ENCODE data around the gene CELF2.
"Not testable (repeated sequence)": the region's sequence is repeated elsewhere in the genome, so short reads cannot be mapped to it uniquely, and the experiment has no call there.

CELF2 gene

DNA sequence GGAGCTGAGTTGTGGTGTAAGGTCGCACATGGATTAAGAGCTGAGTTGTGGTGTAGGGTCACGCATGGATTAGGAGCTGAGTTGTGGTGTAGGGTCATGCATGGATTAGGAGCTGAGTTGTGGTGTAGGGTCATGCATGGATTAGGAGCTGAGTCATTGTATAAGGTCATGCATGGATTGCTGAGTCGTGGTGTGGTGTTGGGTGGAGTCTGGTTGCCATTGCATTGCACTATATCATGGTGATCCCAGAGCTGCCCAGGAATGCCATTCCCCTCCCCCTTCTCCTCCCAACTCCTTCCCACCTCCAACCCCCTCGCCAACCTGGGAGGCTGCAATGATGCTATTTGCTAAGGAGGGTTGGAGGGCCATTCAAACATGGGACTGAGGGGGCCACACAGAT lies 349.2 kb downstream of the CELF2 start:
- not testable (repeated sequence) for H3K27ac ChIP-seq (ENCODE audit: low read depth, low read length); H3K9me3 ChIP-seq (ENCODE audit: control insufficient read depth, insufficient read depth, low read depth, low read length); H3K27me3 ChIP-seq (ENCODE audit: control insufficient read depth, insufficient read depth, low read length); H3K4me3 ChIP-seq (ENCODE audit: low read depth, low read length); H3K9ac ChIP-seq (ENCODE audit: low read length); H3K36me3 ChIP-seq (ENCODE audit: control insufficient read depth, insufficient read depth, low read length); H3K4me1 ChIP-seq (ENCODE audit: control insufficient read depth, insufficient read depth, low read length)

DNA sequence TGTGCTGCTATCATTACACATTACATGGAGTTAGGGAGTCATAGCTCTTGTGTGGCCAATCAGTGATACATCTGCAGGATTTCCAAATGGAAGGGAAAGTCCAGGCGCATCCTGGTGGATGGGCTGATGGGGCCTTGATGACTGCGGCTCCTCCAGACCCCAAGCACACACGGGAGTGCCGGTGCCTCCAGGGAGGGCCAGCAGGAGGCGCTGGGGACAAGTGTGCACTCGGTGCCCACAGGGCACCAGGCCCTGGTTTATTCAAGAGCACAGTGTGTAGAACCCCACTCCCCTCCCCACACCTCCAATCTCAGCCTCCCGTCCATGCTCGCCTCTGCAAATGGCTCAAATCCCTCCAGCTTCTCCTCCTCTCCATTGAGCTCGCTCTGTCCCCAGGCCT lies 349.8 kb downstream of the CELF2 start:
- Histone ChIP-seq H3K9ac (ENCODE audit: low read length) (no peak overlapping the region), H3K27ac (ENCODE audit: low read depth, low read length) (no peak overlapping the region), H3K27me3 (ENCODE audit: control insufficient read depth, insufficient read depth, low read length) (no peaks in the 10 kb centered on the region), H3K36me3 (ENCODE audit: control insufficient read depth, insufficient read depth, low read length) (no peaks in the 10 kb centered on the region), H3K4me3 (ENCODE audit: low read depth, low read length) (no peak overlapping the region), H3K4me1 (ENCODE audit: control insufficient read depth, insufficient read depth, low read length) (no peaks in the 10 kb centered on the region), H3K9me3 (ENCODE audit: control insufficient read depth, insufficient read depth, low read depth, low read length) (no peaks in the 10 kb centered on the region)

DNA sequence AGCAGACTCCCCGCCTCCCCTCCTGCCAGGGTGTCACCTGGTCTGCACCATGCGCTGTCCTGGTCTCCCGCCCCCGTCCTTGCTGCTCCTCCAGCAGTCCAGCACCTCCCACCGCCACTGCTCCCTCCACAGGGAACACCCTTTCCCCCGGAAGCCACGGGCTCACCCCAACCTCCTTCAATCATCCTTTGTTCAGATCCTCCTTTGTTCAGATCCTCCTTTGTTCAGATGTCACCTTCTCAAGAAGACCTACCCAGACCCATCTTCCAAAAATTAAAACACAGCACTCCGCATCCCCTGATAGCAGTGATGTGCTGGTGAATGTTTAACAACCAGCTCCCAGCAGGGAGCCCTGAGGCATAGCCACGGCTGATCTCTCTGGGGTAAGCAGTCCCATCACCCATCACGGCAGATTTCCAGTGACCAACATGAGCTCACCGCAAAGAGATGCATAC lies 356.1 kb downstream of the CELF2 start:
- Histone ChIP-seq H3K27me3 (ENCODE audit: control insufficient read depth, insufficient read depth, low read length) (no peaks in the 10 kb centered on the region), H3K9me3 (ENCODE audit: control insufficient read depth, insufficient read depth, low read depth, low read length) (no peaks in the 10 kb centered on the region), H3K4me3 (ENCODE audit: low read depth, low read length) (no peak overlapping the region), H3K36me3 (ENCODE audit: control insufficient read depth, insufficient read depth, low read length) (no peaks in the 10 kb centered on the region), H3K4me1 (ENCODE audit: control insufficient read depth, insufficient read depth, low read length) (peaks cover 6% of the 10 kb centered on the region; the same call in 1 of the 2 replicates), H3K9ac (ENCODE audit: low read length) (no peak overlapping the region), H3K27ac (ENCODE audit: low read depth, low read length) (no peak overlapping the region)

DNA sequence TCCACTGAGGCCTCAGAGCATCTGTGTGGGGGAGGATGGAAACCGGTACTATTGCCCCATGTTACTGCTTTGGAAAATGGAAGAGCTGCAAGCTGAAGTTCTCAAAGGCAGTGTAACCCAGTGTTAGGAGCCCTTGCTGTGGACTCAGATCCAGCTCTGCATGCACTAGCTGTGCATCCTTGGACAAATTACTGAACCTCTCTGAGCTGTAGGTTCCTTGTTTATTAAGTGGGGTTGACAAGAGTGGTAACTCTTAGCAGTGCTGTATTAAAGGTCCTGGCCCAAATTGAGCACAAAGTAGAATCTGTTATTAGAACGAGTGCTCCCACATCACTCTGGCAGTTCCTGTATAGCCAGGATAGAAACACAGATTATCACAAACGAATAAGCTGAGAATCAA lies 359.6 kb downstream of the CELF2 start:
- Histone ChIP-seq H3K27me3 (ENCODE audit: control insufficient read depth, insufficient read depth, low read length) (no peaks in the 10 kb centered on the region), H3K36me3 (ENCODE audit: control insufficient read depth, insufficient read depth, low read length) (no peaks in the 10 kb centered on the region), H3K27ac (ENCODE audit: low read depth, low read length) (no peak overlapping the region), H3K9ac (ENCODE audit: low read length) (no peak overlapping the region), H3K4me3 (ENCODE audit: low read depth, low read length) (no peak overlapping the region), H3K9me3 (ENCODE audit: control insufficient read depth, insufficient read depth, low read depth, low read length) (no peaks in the 10 kb centered on the region), H3K4me1 (ENCODE audit: control insufficient read depth, insufficient read depth, low read length) (peaks cover 6% of the 10 kb centered on the region; the same call in 1 of the 2 replicates)

DNA sequence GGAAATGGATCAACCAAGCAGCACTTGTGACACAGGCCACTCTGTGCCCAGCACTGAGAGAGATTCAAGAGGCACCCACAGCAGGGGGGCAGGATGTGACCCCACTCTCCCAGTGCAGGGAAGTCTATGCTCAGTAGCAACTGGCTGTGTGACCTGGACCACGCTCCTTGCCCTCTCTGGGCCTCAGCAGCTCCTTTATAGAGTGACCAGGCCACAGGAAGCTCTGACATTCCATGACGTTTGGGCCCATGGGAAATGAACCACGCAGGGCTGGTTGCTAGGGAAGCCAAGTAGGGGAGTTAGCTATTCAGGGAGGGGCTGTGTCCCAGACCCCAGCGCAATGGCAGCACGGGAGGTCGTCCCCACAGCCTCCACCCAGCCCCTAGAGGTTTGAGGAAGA lies 361.2 kb downstream of the CELF2 start:
- no peak overlapping the region for H3K27ac ChIP-seq (ENCODE audit: low read depth, low read length)
- H3K36me3 ChIP-seq (ENCODE audit: control insufficient read depth, insufficient read depth, low read length) = no peaks in the 10 kb centered on the region
- peaks cover 1% of the 10 kb centered on the region; the same call in 1 of the 2 replicates for H3K4me1 ChIP-seq (ENCODE audit: control insufficient read depth, insufficient read depth, low read length)
- no peak overlapping the region for H3K9ac ChIP-seq (ENCODE audit: low read length)
- H3K4me3 ChIP-seq (ENCODE audit: low read depth, low read length) = no peak overlapping the region
- 0 out of 2 replicates have a peak, but pooled peaks cover under 1% of the 10 kb centered on the region for H3K9me3 ChIP-seq (ENCODE audit: control insufficient read depth, insufficient read depth, low read depth, low read length)
- H3K27me3 ChIP-seq (ENCODE audit: control insufficient read depth, insufficient read depth, low read length) = no peaks in the 10 kb centered on the region

DNA sequence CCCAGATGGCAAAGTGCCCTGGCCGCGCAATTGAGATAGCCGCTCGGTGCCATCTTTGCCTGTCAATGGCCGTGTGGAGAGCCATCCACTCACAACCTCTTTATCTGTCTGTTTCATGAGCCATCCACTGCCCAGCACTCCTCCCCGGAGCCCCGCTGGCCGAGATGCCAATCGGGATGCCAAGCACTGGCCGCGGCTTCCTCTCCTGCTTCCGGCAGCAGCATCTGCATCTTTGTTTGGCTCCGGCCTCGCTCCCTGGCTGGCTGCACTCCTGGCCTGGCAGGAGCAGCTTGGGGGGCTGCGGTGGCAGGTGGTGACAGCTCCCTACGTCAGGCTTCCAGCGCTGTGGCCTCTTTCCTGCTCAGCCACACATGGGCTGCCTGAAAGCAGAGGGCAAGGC lies 362.1 kb downstream of the CELF2 start:
- H3K9me3 ChIP-seq (ENCODE audit: control insufficient read depth, insufficient read depth, low read depth, low read length) = peaks cover 3% of the 10 kb centered on the region; the same call in 1 of the 2 replicates
- no peaks in the 10 kb centered on the region for H3K4me1 ChIP-seq (ENCODE audit: control insufficient read depth, insufficient read depth, low read length)
- H3K27me3 ChIP-seq (ENCODE audit: control insufficient read depth, insufficient read depth, low read length) = no peaks in the 10 kb centered on the region
- no peak overlapping the region for H3K27ac ChIP-seq (ENCODE audit: low read depth, low read length)
- H3K9ac ChIP-seq (ENCODE audit: low read length) = no peak overlapping the region
- H3K4me3 ChIP-seq (ENCODE audit: low read depth, low read length) = no peak overlapping the region
- no peaks in the 10 kb centered on the region for H3K36me3 ChIP-seq (ENCODE audit: control insufficient read depth, insufficient read depth, low read length)

DNA sequence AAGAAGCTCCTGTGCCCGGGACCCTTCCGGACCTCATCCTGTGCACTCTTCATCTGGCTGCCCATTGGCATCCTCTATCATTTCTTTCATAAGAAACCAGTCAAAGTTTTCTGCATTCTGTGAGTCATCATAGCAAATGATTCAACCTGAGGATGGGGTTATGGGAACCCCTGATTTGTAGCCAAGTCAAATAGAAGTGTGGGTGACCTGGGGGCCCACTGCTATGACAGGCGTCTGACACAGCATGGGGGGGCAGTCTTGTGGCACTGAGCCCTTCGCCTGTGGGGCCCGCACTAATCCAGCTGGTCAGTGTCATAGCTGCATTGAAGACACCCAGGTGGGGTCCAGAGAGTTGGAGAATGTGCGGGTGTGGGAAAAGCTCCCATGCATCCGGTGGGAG lies 363.4 kb downstream of the CELF2 start:
- Histone ChIP-seq H3K27me3 (ENCODE audit: control insufficient read depth, insufficient read depth, low read length) (no peaks in the 10 kb centered on the region), H3K27ac (ENCODE audit: low read depth, low read length) (no peak overlapping the region), H3K4me3 (ENCODE audit: low read depth, low read length) (no peak overlapping the region)

DNA sequence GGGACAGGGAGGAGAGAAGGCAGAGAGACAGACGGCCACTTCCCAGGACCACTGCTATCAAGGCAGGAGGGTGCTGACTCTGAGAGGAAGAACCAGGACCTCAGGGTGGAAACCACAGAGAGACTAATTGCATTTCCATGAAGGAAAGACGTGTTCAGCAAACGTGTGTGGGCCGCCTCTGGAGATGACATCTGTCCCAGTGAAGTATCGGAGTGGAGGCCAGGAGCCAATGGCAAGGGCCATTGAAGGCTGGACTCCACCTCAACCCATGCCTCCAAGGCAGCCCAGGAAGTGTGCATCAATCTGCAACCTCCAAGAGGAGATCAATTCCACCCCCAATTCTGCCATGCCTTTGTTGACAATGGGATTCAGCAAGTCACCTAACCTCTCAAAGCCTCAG lies 363.8 kb downstream of the CELF2 start:
- no peak overlapping the region for H3K4me3 ChIP-seq (ENCODE audit: low read depth, low read length)
- H3K27me3 ChIP-seq (ENCODE audit: control insufficient read depth, insufficient read depth, low read length) = no peaks in the 10 kb centered on the region
- H3K4me1 ChIP-seq (ENCODE audit: control insufficient read depth, insufficient read depth, low read length) = peaks cover 8% of the 10 kb centered on the region; the same call in 1 of the 2 replicates
- no peaks in the 10 kb centered on the region for H3K36me3 ChIP-seq (ENCODE audit: control insufficient read depth, insufficient read depth, low read length)
- peaks cover 3% of the 10 kb centered on the region; the same call in 1 of the 2 replicates for H3K9me3 ChIP-seq (ENCODE audit: control insufficient read depth, insufficient read depth, low read depth, low read length)
- H3K27ac ChIP-seq (ENCODE audit: low read depth, low read length) = no peak overlapping the region
- H3K9ac ChIP-seq (ENCODE audit: low read length) = no peak overlapping the region

More for the DNA sequence above, 363.4 kb downstream of the CELF2 start:
- H3K9me3 ChIP-seq (ENCODE audit: control insufficient read depth, insufficient read depth, low read depth, low read length) = peaks cover 3% of the 10 kb centered on the region; the same call in 1 of the 2 replicates
- no peak overlapping the region for H3K9ac ChIP-seq (ENCODE audit: low read length)
- 0 out of 2 replicates have a peak, but pooled peaks cover 3% of the 10 kb centered on the region for H3K4me1 ChIP-seq (ENCODE audit: control insufficient read depth, insufficient read depth, low read length)
- no peaks in the 10 kb centered on the region for H3K36me3 ChIP-seq (ENCODE audit: control insufficient read depth, insufficient read depth, low read length)

DNA sequence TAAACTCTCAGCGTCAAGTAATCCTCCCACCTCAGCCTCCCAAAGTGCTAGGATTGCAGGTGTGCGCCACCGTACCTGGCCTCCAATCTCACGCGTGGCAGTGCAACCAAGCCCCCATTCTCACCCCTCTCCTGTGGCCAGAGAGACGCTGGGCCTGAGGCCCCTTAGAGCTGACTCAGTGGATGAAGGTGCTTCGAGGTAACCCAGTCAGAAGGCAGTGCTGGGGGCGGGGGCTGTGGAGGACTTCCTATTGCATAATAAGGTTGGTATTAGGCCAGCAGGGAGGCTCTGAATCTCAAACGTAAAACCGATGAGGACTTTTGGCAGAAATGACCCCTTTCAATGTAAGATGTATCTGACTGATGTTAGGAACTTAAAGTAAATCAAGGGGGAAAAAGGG lies 364.5 kb downstream of the CELF2 start:
- Histone ChIP-seq H3K9me3 (ENCODE audit: control insufficient read depth, insufficient read depth, low read depth, low read length) (peaks cover 3% of the 10 kb centered on the region; the same call in 1 of the 2 replicates), H3K27me3 (ENCODE audit: control insufficient read depth, insufficient read depth, low read length) (no peaks in the 10 kb centered on the region), H3K4me1 (ENCODE audit: control insufficient read depth, insufficient read depth, low read length) (peaks cover 12% of the 10 kb centered on the region; the same call in 1 of the 2 replicates), H3K9ac (ENCODE audit: low read length) (no peak overlapping the region), H3K27ac (ENCODE audit: low read depth, low read length) (no peak overlapping the region), H3K36me3 (ENCODE audit: control insufficient read depth, insufficient read depth, low read length) (no peaks in the 10 kb centered on the region), H3K4me3 (ENCODE audit: low read depth, low read length) (no peak overlapping the region)

DNA sequence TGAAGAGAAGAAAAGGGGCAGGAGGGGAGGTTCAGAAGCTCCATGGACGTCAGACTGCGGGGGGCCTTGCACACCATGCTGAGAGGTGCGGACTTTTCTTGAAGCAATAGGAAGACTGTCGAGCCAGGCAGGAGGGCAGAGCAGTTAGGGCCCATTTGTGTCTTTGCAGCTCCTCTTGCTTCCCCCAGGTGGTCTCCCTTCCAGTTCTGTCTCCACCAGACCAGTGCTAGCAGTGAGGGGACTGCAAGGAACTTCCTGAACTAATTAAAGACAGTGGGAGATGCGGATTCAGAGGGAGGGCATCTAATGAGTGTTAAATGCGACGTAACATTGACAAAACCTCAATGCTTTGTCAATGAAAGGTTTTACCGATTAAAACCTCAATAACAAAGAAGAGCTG lies 368.4 kb downstream of the CELF2 start:
- Histone ChIP-seq H3K4me3 (ENCODE audit: low read depth, low read length) (no peak overlapping the region), H3K27me3 (ENCODE audit: control insufficient read depth, insufficient read depth, low read length) (no peaks in the 10 kb centered on the region), H3K36me3 (ENCODE audit: control insufficient read depth, insufficient read depth, low read length) (no peaks in the 10 kb centered on the region), H3K9ac (ENCODE audit: low read length) (no peak overlapping the region), H3K9me3 (ENCODE audit: control insufficient read depth, insufficient read depth, low read depth, low read length) (peaks cover 3% of the 10 kb centered on the region; the same call in 1 of the 2 replicates), H3K27ac (ENCODE audit: low read depth, low read length) (no peak overlapping the region), H3K4me1 (ENCODE audit: control insufficient read depth, insufficient read depth, low read length) (peaks cover 13% of the 10 kb centered on the region; the same call in 1 of the 2 replicates)

Measured in HUES6 (cell line).